Endothelial cell (in vitro differentiated cells): ENCODE measurements around the gene CST9. TPM values are rescaled to one million over a fixed set of nuclear protein-coding genes. Genes with fewer than 3 reads are reported as not detected.

ENCODE experiments used
- DNase-seq: peaks from one replicate; pipeline ENCODE4 v3.0.0; 2021; ENCODE audit warnings: low spot score
- H3K27ac Mint-ChIP-seq: one replicate; pipeline ENCODE4 v1.8.0; 2021; ENCODE audit warnings: mixed read lengths, inconsistent platforms; ENCODE audit not compliant: unreplicated experiment
- H3K27me3 Mint-ChIP-seq: one replicate; pipeline ENCODE4 v1.8.0; 2021; ENCODE audit warnings: mild to moderate bottlenecking, moderate library complexity, mixed read lengths, inconsistent platforms; ENCODE audit not compliant: unreplicated experiment
- H3K36me3 Mint-ChIP-seq: one replicate; pipeline ENCODE4 v1.8.0; 2021; ENCODE audit warnings: mild to moderate bottlenecking, low read depth, mixed read lengths, inconsistent platforms; ENCODE audit not compliant: unreplicated experiment
- H3K4me1 Mint-ChIP-seq: one replicate; pipeline ENCODE4 v1.8.0; 2021; ENCODE audit warnings: mild to moderate bottlenecking, mixed read lengths, inconsistent platforms; ENCODE audit not compliant: unreplicated experiment
- H3K4me3 Mint-ChIP-seq: one replicate; pipeline ENCODE4 v1.8.0; 2021; ENCODE audit warnings: mild to moderate bottlenecking, mixed read lengths, inconsistent platforms; ENCODE audit not compliant: unreplicated experiment
- H3K9me3 Mint-ChIP-seq: one replicate; pipeline ENCODE4 v1.8.0; 2021; ENCODE audit warnings: mixed read lengths, inconsistent platforms; ENCODE audit not compliant: unreplicated experiment
- total RNA-seq: library from RNA; stranded (reverse); fragmentation: NEBNext Ultra II Directional; extraction: Animal tissue kit (Norgen Biotek cat#: 25700); gene quantifications from one replicate; pipeline ENCODE4 v1.2.1, GENCODE V29; 2021; ENCODE audit not compliant: unreplicated experiment
- TF ChIP-seq, protein P1 (sequence below): fragments of 200-600 bp; sonication (generic); IDR thresholded peaks from one replicate; pipeline ENCODE4 v1.5.0; 2021; ENCODE audit warnings: antibody characterized with exemption; ENCODE audit not compliant: unreplicated experiment

The CST9 gene
- total RNA-seq, 1 donor from 2014 or later: not detected

DNA sequence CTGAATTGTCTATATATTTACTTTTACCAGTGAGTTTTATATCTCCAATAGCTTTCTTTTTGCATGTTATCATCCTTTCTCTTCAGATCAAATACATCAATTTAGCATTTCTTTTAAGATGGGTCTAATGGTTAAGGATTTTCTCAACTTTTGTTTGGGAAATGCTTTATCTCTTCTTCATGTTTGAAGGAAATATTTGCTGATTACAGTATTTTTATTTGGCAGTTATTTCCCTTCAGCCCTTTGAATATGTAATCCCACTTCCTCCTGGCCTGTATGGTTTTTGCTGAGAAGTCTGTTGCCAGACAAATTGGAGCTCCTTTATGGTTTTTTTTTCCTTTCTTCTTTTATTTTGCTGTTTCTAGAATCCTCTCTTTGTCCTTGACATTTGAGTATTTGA, 30.7 kb downstream of the CST9 start:
- Mint-ChIP-seq H3K9me3 (no peaks in the 10 kb centered on the region), H3K27me3 (no peaks in the 10 kb centered on the region), H3K4me1 (no peaks in the 10 kb centered on the region), H3K36me3 (no peaks in the 10 kb centered on the region), H3K27ac (no peak overlapping the region), H3K4me3 (no peak overlapping the region)
- no peak for DNase-seq
- TF ChIP-seq, protein P1, sequence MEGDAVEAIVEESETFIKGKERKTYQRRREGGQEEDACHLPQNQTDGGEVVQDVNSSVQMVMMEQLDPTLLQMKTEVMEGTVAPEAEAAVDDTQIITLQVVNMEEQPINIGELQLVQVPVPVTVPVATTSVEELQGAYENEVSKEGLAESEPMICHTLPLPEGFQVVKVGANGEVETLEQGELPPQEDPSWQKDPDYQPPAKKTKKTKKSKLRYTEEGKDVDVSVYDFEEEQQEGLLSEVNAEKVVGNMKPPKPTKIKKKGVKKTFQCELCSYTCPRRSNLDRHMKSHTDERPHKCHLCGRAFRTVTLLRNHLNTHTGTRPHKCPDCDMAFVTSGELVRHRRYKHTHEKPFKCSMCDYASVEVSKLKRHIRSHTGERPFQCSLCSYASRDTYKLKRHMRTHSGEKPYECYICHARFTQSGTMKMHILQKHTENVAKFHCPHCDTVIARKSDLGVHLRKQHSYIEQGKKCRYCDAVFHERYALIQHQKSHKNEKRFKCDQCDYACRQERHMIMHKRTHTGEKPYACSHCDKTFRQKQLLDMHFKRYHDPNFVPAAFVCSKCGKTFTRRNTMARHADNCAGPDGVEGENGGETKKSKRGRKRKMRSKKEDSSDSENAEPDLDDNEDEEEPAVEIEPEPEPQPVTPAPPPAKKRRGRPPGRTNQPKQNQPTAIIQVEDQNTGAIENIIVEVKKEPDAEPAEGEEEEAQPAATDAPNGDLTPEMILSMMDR: no peak

DNA sequence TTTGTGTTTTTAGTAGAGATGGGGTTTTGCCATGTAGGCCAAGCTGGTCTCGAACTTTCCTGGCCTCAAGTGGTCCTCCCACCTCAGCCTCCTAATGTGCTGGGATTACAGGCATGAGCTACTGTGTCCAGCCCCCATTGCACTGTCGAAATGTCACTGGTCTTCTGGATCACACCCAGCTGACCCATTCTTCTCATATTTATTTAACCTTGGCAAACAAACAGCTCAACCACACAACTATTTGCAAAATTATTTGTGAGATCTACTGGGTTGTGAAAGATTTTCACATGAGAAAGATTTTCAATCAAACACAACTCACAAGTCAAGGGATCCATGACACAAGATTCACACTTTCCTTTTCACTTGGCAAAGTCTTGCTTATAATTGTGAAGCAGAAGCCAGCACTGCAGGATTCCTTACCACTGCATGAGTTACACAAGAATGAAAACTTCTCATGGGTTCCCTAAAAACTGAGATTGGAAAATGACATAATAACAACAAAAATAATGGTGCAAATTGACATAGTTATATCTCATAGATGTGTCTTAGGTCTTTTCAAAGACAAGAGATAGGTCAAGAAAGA, 35.4 kb downstream of the CST9 start:
- TF ChIP-seq, protein P1: no peak
- H3K27ac Mint-ChIP-seq: no peak overlapping the region
- no peaks in the 10 kb centered on the region for H3K36me3 Mint-ChIP-seq
- no peaks in the 10 kb centered on the region for H3K9me3 Mint-ChIP-seq
- no peaks in the 10 kb centered on the region for H3K27me3 Mint-ChIP-seq
- H3K4me1 Mint-ChIP-seq: no peaks in the 10 kb centered on the region
- DNase-seq: no peak
- no peak overlapping the region for H3K4me3 Mint-ChIP-seq

DNA sequence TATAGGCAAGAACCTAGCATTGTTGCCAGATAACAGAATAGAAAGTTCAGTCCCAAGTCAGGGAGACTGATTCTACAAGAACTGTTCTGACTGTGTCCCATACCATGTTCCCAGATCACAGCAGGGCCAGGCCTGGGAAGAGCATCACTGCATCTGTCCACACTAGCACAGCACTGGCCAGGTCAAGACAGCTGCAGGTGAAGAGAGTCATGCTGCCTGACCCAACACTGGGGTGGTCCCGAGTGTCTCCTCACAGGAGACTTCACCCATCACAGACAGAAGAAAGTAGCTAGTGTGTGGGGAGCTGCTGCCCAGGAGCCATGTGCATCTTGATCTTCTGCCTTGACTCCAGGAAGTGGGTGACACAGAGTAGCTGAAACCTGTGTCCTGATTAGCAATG, 36.1 kb downstream of the CST9 start:
- H3K9me3 Mint-ChIP-seq: no peaks in the 10 kb centered on the region
- no peaks in the 10 kb centered on the region for H3K36me3 Mint-ChIP-seq
- DNase-seq: no peak
- TF ChIP-seq, protein P1: no peak
- H3K27me3 Mint-ChIP-seq: no peaks in the 10 kb centered on the region
- H3K27ac Mint-ChIP-seq: no peak overlapping the region
- H3K4me3 Mint-ChIP-seq: no peak overlapping the region
- peaks cover 1% of the 10 kb centered on the region for H3K4me1 Mint-ChIP-seq

DNA sequence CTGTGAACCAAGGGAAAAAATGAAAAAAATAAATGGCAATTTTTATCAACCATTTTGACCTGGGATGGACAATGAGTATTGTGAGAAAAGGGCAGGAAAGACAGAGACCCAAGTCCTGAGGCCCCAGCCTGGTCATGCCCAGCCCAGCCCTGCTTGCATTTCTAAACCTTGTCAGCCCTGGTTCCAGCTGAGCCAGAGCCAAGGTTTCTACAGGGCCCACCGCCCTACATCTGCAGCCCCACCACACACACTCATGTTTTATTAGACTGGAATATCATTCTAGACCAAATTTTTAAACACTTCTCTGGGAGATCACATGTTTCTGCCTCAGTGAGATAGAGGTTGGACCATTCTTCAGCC, 36.8 kb downstream of the CST9 start:
- H3K4me3 Mint-ChIP-seq: no peak overlapping the region
- H3K9me3 Mint-ChIP-seq: no peaks in the 10 kb centered on the region
- H3K4me1 Mint-ChIP-seq: peaks cover 2% of the 10 kb centered on the region
- no peaks in the 10 kb centered on the region for H3K27me3 Mint-ChIP-seq
- DNase-seq: no peak
- H3K27ac Mint-ChIP-seq: no peak overlapping the region
- TF ChIP-seq, protein P1: no peak
- H3K36me3 Mint-ChIP-seq: no peaks in the 10 kb centered on the region

DNA sequence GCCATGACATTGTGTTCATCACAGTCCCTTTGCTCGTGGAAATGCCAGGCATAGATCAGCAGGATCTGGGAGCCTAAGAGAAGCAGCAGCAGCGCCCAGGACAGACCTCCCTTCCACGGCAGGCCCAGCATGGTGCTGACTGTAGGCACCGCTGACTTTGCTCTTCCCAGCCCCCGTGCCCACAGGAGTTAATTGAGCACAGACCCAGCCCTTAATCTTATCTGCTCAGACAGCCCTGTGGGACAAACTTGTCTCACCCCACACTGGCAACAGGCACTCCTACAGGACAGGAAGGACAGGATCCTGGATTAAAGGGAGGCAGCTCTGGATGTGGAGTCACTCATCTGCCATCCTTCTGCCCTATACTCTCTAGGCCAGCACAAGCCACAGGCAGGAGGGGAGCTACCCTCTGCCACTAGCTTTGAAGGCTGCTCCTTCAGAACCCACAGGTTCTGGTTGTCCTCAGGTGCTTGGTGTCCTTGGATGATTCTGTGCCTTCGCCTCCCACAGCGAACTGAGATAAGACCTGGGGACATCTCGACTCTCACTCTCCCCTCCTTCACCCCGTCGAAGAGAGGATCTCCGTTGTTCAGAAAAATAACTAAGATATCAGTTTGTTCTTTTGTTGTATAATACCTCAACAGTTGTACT, 37.3 kb downstream of the CST9 start, which contains the start of gene CST9L:
Gene CST9L (minus strand): TSS at position 165 of the 651 bp plus-strand sequence. CDS start 34 bp downstream, at position 131.
- H3K36me3 Mint-ChIP-seq: no peaks in the 10 kb centered on the region
- no peak for DNase-seq
- no peaks in the 10 kb centered on the region for H3K27me3 Mint-ChIP-seq
- H3K4me1 Mint-ChIP-seq: peaks cover 2% of the 10 kb centered on the region
- TF ChIP-seq, protein P1: no peak
- H3K27ac Mint-ChIP-seq: no peak within 1 kb of the TSS
- H3K4me3 Mint-ChIP-seq: no peak within 1 kb of the TSS
- peaks cover 3% of the 10 kb centered on the region for H3K9me3 Mint-ChIP-seq
